ENCODE measurements around the gene LRRIQ4. TPM values are rescaled to one million over a fixed set of nuclear protein-coding genes. Genes with fewer than 3 reads are reported as not detected.

The LRRIQ4 gene
- total and polyA plus RNA-seq, 11 donors: not detected

DNA sequence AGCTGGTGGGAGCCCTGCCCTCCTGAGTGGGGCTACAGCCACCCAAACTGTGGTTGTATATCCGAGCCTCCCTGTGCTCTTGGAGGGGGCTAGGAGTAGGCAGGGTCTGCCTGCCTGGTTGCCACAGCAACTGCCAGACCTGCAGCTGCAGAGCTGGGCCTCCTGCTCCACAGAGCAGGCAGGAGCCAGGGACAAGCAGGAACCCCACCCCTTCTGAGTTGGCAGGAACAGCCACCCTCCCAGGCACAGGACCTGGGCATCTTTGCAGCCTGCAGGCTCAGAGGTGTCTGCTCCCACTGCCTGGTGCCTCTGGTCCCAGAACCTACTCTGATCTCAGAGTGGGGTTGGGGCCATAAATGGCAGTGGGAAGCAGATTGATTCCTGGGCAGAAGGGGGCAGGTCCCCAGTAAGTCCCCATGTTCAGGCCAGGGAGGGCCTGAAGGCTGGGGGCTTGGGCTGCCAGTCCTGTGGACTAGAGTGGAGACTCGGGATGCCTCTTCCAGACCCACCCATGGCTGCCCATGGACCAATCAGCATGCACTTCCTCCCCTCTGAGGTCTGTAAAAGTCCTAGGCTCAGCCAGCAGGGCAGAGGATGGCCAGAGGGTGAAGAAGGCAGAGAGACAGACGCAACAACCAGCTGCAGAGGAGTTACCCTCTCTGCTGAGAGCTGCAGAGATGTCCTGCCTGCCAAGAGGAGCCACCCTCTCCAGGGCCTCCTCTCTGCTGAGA lies 67.3 kb downstream of the LRRIQ4 start:
- Histone ChIP-seq H3K4me1 (peaks cover 0 to 7% (median 0%) of the 10 kb centered on the region in 12 donors), H3K27me3 (no peaks in the 10 kb centered on the region), H3K27ac (no peak overlapping the region), H3K36me3 (no peaks in the 10 kb centered on the region), H3K4me3 (no peak overlapping the region), H3K9me3 (no peaks in the 10 kb centered on the region)
- intact Hi-C loops (cut with DNase I): no loop called here
- no peak for DNase-seq
- peak in 3 of 4 donors; percentile 13 to 36 (median 32) for ATAC-seq
- 62 to 71% (median 66%) methylated on average over 1 to 3 of the region's 3 CpGs for WGBS, 4 donors
- TF ChIP-seq, protein P1, sequence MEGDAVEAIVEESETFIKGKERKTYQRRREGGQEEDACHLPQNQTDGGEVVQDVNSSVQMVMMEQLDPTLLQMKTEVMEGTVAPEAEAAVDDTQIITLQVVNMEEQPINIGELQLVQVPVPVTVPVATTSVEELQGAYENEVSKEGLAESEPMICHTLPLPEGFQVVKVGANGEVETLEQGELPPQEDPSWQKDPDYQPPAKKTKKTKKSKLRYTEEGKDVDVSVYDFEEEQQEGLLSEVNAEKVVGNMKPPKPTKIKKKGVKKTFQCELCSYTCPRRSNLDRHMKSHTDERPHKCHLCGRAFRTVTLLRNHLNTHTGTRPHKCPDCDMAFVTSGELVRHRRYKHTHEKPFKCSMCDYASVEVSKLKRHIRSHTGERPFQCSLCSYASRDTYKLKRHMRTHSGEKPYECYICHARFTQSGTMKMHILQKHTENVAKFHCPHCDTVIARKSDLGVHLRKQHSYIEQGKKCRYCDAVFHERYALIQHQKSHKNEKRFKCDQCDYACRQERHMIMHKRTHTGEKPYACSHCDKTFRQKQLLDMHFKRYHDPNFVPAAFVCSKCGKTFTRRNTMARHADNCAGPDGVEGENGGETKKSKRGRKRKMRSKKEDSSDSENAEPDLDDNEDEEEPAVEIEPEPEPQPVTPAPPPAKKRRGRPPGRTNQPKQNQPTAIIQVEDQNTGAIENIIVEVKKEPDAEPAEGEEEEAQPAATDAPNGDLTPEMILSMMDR (IDR thresholded peaks at IDR 0.05): no peak
- TF ChIP-seq POLR2A (IDR thresholded peaks at IDR 0.05): no peak

DNA sequence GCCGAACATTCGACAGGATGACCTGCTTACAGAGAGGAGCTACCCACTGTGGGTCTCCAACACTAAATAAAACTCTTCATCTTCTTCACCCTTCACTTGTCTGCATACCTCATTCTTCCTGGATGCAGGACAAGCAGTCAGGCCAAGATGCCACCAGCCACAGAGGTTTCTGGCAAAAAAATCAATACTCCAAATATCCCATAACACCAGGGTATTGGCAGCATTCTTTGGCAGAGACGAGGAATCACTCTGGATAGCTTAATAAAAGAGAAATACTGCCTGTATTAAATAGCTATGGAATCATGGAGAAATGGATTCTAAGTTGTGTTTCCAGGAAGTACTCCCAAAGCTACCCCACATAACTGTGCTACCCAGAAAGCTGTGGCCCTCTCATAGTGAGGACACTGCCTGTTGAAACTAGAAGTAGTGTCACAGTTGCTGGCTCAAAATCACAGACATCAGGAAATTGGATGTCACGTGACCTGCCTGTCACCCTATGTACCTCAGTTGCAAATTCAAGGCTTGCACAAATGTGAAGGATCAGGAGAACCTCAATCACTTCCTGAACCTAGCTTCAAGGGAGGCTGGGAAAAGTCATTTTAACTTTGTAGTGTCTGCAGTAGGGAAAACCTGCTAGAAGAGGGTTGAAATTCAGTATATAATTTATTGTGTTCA lies 68.0 kb downstream of the LRRIQ4 start:
- WGBS, 4 donors: 62 to 79% (median 73%) methylated on average over 3 to 4 of the region's 4 CpGs
- TF ChIP-seq POLR2A (IDR thresholded peaks at IDR 0.05): no peak
- TF ChIP-seq, protein P1 (IDR thresholded peaks at IDR 0.05): no peak
- no peaks in the 10 kb centered on the region for H3K27me3 ChIP-seq
- intact Hi-C loops (cut with DNase I): no loop called here
- H3K4me3 ChIP-seq: no peak overlapping the region
- H3K27ac ChIP-seq: no peak overlapping the region
- peaks cover 0 to 7% (median 0%) of the 10 kb centered on the region in 12 donors for H3K4me1 ChIP-seq
- H3K36me3 ChIP-seq: no peaks in the 10 kb centered on the region
- H3K9me3 ChIP-seq: no peaks in the 10 kb centered on the region
- no peak for ATAC-seq
- no peak for DNase-seq

DNA sequence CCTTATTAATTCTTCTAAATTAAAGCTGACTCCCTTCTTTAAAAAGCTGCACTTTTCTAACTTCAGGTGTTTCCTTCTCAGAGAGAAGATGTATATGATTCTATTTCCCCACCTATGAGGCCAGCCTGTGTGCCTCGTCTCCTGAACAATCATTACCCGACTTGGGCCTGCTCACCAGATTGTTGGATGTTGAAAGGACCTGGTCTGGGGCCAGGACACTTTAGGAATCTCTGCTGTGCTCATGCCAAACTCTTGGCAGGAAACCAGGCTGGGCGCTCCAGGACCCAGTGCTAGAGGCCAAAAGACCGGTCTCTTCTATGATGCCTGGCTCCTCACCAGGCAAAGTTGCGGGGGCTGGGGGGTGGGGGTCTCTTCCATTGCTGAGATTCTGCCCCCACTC lies 74.0 kb downstream of the LRRIQ4 start:
- intact Hi-C loops (cut with DNase I): loop anchor here in 1 of 10 donors (2.0 kb wide), 1 partner anchor 36 kb away; no protein-coding TSS in a partner anchor
- Histone ChIP-seq H3K36me3 (no peaks in the 10 kb centered on the region), H3K27ac (peak overlapping the region in 1 of 12 donors; percentile 13), H3K4me1 (peaks cover 0 to 12% (median 0%) of the 10 kb centered on the region in 12 donors), H3K9me3 (no peaks in the 10 kb centered on the region), H3K27me3 (no peaks in the 10 kb centered on the region), H3K4me3 (no peak overlapping the region)
- ATAC-seq: peak; percentile 99
- 21 to 29% (median 25%) methylated on average over 5 of the region's 5 CpGs for WGBS, 4 donors
- no peak for TF ChIP-seq POLR2A (IDR thresholded peaks at IDR 0.05)
- TF ChIP-seq, protein P1 (IDR thresholded peaks at IDR 0.05): no peak
- peak; percentile 77 to 90 (median 83) for DNase-seq

Other genes starting within 250 kb of the LRRIQ4 start
- 10 to 100 TPM; 11.2 to 22.4 (median 17.1) TPM for gene MECOM, start 149.2 kb upstream of the LRRIQ4 start, total RNA-seq
- 1 to 10 TPM; 5.8 to 9.2 TPM for gene MECOM, start 149.2 kb upstream of the LRRIQ4 start, polyA plus RNA-seq
- gene TERC, start 47.8 kb upstream of the LRRIQ4 start, total RNA-seq: 10 to 100 TPM in 2 of 9 donors, 1 to 10 TPM in 5, not detected in 2; 1.0 to 60.8 (median 3.1) TPM
- gene TERC, start 47.8 kb upstream of the LRRIQ4 start, polyA plus RNA-seq: not detected
- gene ACTRT3, start 43.3 kb upstream of the LRRIQ4 start, total RNA-seq: 1 to 10 TPM in 2 of 9 donors, under 1 TPM in 7; 0.18 to 1.3 (median 0.54) TPM
- under 1 TPM; 0.27 to 0.68 TPM for gene ACTRT3, start 43.3 kb upstream of the LRRIQ4 start, polyA plus RNA-seq
- gene MYNN, start 39.5 kb upstream of the LRRIQ4 start, total RNA-seq: 10 to 100 TPM in 7 of 9 donors, 1 to 10 TPM in 2; 8.8 to 14.1 (median 10.5) TPM
- 1 to 10 TPM; 5.0 to 9.9 TPM for gene MYNN, start 39.5 kb upstream of the LRRIQ4 start, polyA plus RNA-seq
- gene LRRC34, start within 50 bp of the LRRIQ4 start, total RNA-seq: 1 to 10 TPM in 6 of 9 donors, under 1 TPM in 2, not detected in 1; 0.60 to 2.4 (median 1.6) TPM
- under 1 TPM; 0.91 to 0.93 TPM for gene LRRC34, start within 50 bp of the LRRIQ4 start, polyA plus RNA-seq
- under 1 TPM in 1 of 9 donors, not detected in 8; 0.12 TPM for gene LRRC31, start 57.1 kb downstream of the LRRIQ4 start, total RNA-seq
- not detected for gene LRRC31, start 57.1 kb downstream of the LRRIQ4 start, polyA plus RNA-seq
- gene SAMD7, start 98.7 kb downstream of the LRRIQ4 start, total RNA-seq: not detected
- not detected for gene SAMD7, start 98.7 kb downstream of the LRRIQ4 start, polyA plus RNA-seq
- gene SEC62, start 153.9 kb downstream of the LRRIQ4 start, total RNA-seq: 100 to 1,000 TPM in 1 of 9 donors, 10 to 100 TPM in 8; 29.5 to 104 (median 75.2) TPM
- 10 to 100 TPM; 42.1 to 53.2 TPM for gene SEC62, start 153.9 kb downstream of the LRRIQ4 start, polyA plus RNA-seq
- 1 to 10 TPM in 4 of 9 donors, under 1 TPM in 5; 0.28 to 2.6 (median 0.99) TPM for gene GPR160, start 225.1 kb downstream of the LRRIQ4 start, total RNA-seq
- gene GPR160, start 225.1 kb downstream of the LRRIQ4 start, polyA plus RNA-seq: under 1 TPM; 0.65 to 1.00 TPM